HCT116 (cell line): ENCODE measurements around the gene MMP25. TPM values are rescaled to one million over a fixed set of nuclear protein-coding genes. Genes with fewer than 3 reads are reported as not detected.
A peak's percentile ranks its signal among the peaks of the same experiment; 100 is the strongest.

ENCODE experiments used
- ATAC-seq: fragments of 200-7000 bp; cut with Tn5 transposase; 2 replicates; pipeline ENCODE4 v1.9.1; 2020; ENCODE audit warnings: mild to moderate bottlenecking, moderate library complexity
- BruUV-seq: library from RNA; stranded (reverse); fragments of 400-500 nt; replicated peaks from 2 replicates; lab custom pipeline; 2021; lab: Mats Ljungman, UMichigan
- CTCF ChIA-PET: fragments of 300-600 bp; sonication (Branson Sonifier 250); formaldehyde crosslinking; loops from one replicate; lab custom pipeline; 2021; ENCODE audit warnings: antibody characterized with exemption; lab: Charles Lee
- POLR2A ChIA-PET: fragments of 300-600, 350-600 bp; sonication (Branson Sonifier 250); formaldehyde crosslinking; loops from one replicate; lab custom pipeline; 2021; ENCODE audit warnings: antibody characterized with exemption; lab: Charles Lee
- RAD21 ChIA-PET, 2 experiments: fragments of 300-600 bp; sonication (Branson Sonifier 250); formaldehyde crosslinking; loops; one replicate each; lab custom pipeline; 2023; ENCODE audit warnings: low total read pairs in 2 of 2; ENCODE audit not compliant: uncharacterized antibody in 2 of 2, unreplicated experiment in 2 of 2, low non-redundant PET in 1 of 2; lab: Charles Lee
- DNase-seq: peaks from one replicate; pipeline ENCODE4 v3.0.0-alpha.2; 2010; ENCODE audit warnings: low read depth, low spot score
- H2AFZ ChIP-seq: fragments of 200-600 bp; shearing (Covaris generic), sonication (generic); 2 replicates; pipeline ENCODE4 v1.6.1; 2017; ENCODE audit warnings: low read depth, mixed run types, mixed read lengths, antibody characterized with exemption, low read length; ENCODE audit not compliant: poor library complexity, severe bottlenecking
- H3K27ac ChIP-seq: 2 replicates; pipeline ENCODE4 v1.5.1; 2012; ENCODE audit warnings: low read depth, low read length
- H3K27me3 ChIP-seq: fragments of 200-600 bp; sonication (generic); 2 replicates; pipeline ENCODE4 v1.6.1; 2016; ENCODE audit warnings: mixed run types, low read length, mixed read lengths; ENCODE audit not compliant: insufficient read depth
- H3K36me3 ChIP-seq, 2 experiments: fragments of 200-500 bp in 1 of 2; fragments of 200-600 bp in 1 of 2; sonication (Bioruptor generic) in 1 of 2; sonication (generic) in 1 of 2; 2 replicates each; pipeline versions ENCODE4 v1.5.1 to v1.6.1; 2014 to 2016; ENCODE audit warnings: low read length in 2 of 2, inconsistent platforms in 1 of 2, mixed read lengths in 1 of 2, mixed run types in 1 of 2; ENCODE audit not compliant: insufficient read depth in 2 of 2, control insufficient read depth in 1 of 2
- H3K4me1 ChIP-seq, 2 experiments: fragments of 200-600 bp in 1 of 2; sonication (generic) in 1 of 2; 2 replicates each; pipeline versions ENCODE4 v1.5.1 to v1.6.1; 2012 to 2017; ENCODE audit warnings: low read length in 2 of 2, inconsistent platforms in 1 of 2, mild to moderate bottlenecking in 1 of 2, mixed read lengths in 1 of 2, mixed run types in 1 of 2, moderate library complexity in 1 of 2; ENCODE audit not compliant: insufficient read depth in 2 of 2, control insufficient read depth in 1 of 2
- H3K4me2 ChIP-seq: fragments of 200-600 bp; sonication (generic); 2 replicates; pipeline ENCODE4 v1.6.1; 2017; ENCODE audit warnings: mixed run types, low read length, mixed read lengths
- H3K4me3 ChIP-seq, 2 experiments: fragments of 200-600 bp in 1 of 2; sonication (generic) in 1 of 2; replicated peaks in 1 of 2; 2 replicates each; pipeline ENCODE4 v1.5.1; 2011 to 2016; ENCODE audit warnings: low read length in 2 of 2, control low read depth in 1 of 2, low read depth in 1 of 2, mild to moderate bottlenecking in 1 of 2, mixed read lengths in 1 of 2, mixed run types in 1 of 2
- H3K79me2 ChIP-seq: fragments of 200-600 bp; sonication (generic); 2 replicates; pipeline ENCODE4 v1.6.1; 2017; ENCODE audit warnings: mild to moderate bottlenecking, mixed run types, low read length, moderate library complexity, mixed read lengths; ENCODE audit not compliant: insufficient read depth
- H3K9ac ChIP-seq: fragments of 200-600 bp; sonication (generic); 2 replicates; pipeline ENCODE4 v1.6.1; 2016; ENCODE audit warnings: low read length, mixed read lengths
- H3K9me2 ChIP-seq: fragments of 200-600 bp; sonication (generic), shearing (Covaris generic); 2 replicates; pipeline ENCODE4 v1.6.1; 2017; ENCODE audit warnings: mixed run types, mild to moderate bottlenecking, moderate library complexity; ENCODE audit not compliant: insufficient read depth
- H3K9me3 ChIP-seq, 2 experiments: fragments of 200-500 bp in 1 of 2; fragments of 200-600 bp in 1 of 2; sonication (Bioruptor generic) in 1 of 2; sonication (generic) in 1 of 2; 2 replicates each; pipeline ENCODE4 v1.6.1; 2014 to 2017; ENCODE audit warnings: low read length in 2 of 2, mixed read lengths in 2 of 2, inconsistent platforms in 1 of 2, low read depth in 1 of 2, mild to moderate bottlenecking in 1 of 2, mixed run types in 1 of 2, moderate library complexity in 1 of 2; ENCODE audit not compliant: control insufficient read depth in 1 of 2, insufficient read depth in 1 of 2
- H4K20me1 ChIP-seq: fragments of 200-600 bp; sonication (generic), shearing (Covaris generic); 2 replicates; pipeline ENCODE4 v1.6.1; 2017; ENCODE audit warnings: mixed run types, mild to moderate bottlenecking, moderate library complexity; ENCODE audit not compliant: insufficient read depth
- POLR2AphosphoS5 ChIP-seq: IDR thresholded peaks from 2 replicates; pipeline ENCODE4 v1.6.1; 2011; ENCODE audit warnings: mild to moderate bottlenecking, low read depth, low read length, moderate library complexity
- RAD21 ChIP-seq: IDR thresholded peaks from 2 replicates; pipeline ENCODE4 v1.6.1; 2012; ENCODE audit warnings: low read depth, mild to moderate bottlenecking
- intact Hi-C: fragments of 100-400 bp; cut with micrococcal nuclease; formaldehyde crosslinking; loops from 2 replicates; pipeline ENCODE4 v1.10.0; 2022
- total RNA-seq: library from RNA; stranded (reverse); gene quantifications from one replicate; pipeline ENCODE4 v1.2.1, GENCODE V29; 2021; ENCODE audit not compliant: unreplicated experiment
- TF ChIP-seq, protein P1 (sequence below): IDR thresholded peaks from 2 replicates; pipeline ENCODE4 v1.6.1; 2011; ENCODE audit warnings: mild to moderate bottlenecking, low read length, moderate library complexity; ENCODE audit not compliant: insufficient replicate concordance; ENCODE audit errors: extremely low read depth

MMP25 gene
- total RNA-seq, 1 experiment from 2014 or later: 2.5 TPM

DNA sequence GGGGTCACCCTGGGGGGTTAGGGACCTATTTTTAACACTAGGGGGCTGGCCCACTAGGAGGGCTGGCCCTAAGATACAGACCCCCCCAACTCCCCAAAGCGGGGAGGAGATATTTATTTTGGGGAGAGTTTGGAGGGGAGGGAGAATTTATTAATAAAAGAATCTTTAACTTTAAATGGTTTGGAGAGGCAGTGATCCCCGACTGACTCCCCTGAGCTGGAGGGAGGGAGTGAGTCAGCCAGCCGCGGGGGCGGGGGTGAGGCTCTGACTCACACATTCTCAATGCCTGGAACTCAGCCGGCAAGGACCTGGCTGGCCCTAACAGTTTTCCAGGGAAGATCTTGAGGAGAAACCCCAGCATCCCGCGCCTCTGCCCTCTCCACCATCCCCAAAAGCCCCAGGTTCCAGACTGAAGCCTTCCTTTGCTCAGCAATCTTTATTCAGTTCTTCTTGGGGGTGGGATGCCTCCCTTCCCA lies 24.1 kb upstream of the MMP25 start:
- Histone ChIP-seq H4K20me1 (no peaks in the 10 kb centered on the region), H2AFZ (no peak overlapping the region), H3K9ac (peak overlapping the region; percentile 99), H3K4me1 (peaks cover 27 to 59% of the 10 kb centered on the region in 2 experiments), H3K9me3 (no peaks in the 10 kb centered on the region), H3K27ac (peak overlapping the region; percentile 100), H3K27me3 (no peaks in the 10 kb centered on the region), H3K4me3 (peak overlapping the region; percentile 94 to 95), H3K9me2 (no peaks in the 10 kb centered on the region), H3K36me3 (peaks cover 8 to 30% of the 10 kb centered on the region in 2 experiments; a peak in 2 of 4 replicates), H3K79me2 (peaks cover 26% of the 10 kb centered on the region; the same call in 1 of the 2 replicates), H3K4me2 (peak overlapping the region; percentile 86)
- RAD21 ChIA-PET: no interaction called here
- intact Hi-C loops: loop anchor here (5.0 kb wide), 2 partner anchors 40 to 865 kb away; partner anchors contain the start of genes PKMYT1 and TRAF7
- DNase-seq (peak; percentile 82), ATAC-seq (peak; percentile 20)
- BruUV-seq: no TSS peak
- TF ChIP-seq, protein P1, sequence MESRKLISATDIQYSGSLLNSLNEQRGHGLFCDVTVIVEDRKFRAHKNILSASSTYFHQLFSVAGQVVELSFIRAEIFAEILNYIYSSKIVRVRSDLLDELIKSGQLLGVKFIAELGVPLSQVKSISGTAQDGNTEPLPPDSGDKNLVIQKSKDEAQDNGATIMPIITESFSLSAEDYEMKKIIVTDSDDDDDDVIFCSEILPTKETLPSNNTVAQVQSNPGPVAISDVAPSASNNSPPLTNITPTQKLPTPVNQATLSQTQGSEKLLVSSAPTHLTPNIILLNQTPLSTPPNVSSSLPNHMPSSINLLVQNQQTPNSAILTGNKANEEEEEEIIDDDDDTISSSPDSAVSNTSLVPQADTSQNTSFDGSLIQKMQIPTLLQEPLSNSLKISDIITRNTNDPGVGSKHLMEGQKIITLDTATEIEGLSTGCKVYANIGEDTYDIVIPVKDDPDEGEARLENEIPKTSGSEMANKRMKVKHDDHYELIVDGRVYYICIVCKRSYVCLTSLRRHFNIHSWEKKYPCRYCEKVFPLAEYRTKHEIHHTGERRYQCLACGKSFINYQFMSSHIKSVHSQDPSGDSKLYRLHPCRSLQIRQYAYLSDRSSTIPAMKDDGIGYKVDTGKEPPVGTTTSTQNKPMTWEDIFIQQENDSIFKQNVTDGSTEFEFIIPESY: peak; percentile 11
- no peak for TF ChIP-seq RAD21
- peak; percentile 63 for TF ChIP-seq POLR2AphosphoS5
- CTCF ChIA-PET: interaction anchor here (1.7 to 6.1 kb wide), 4 partner anchors 9 to 39 kb away, joined by 5 to 39 read pairs (median 13); no protein-coding TSS in a partner anchor
- POLR2A ChIA-PET: interaction anchor here (1.3 to 8.2 kb wide), 12 partner anchors 8 to 867 kb away, joined by 4 to 188 read pairs (median 6); partner anchors contain the start of genes KREMEN2, PAQR4 and TRAF7
